Activated CD8-positive, alpha-beta memory T cell treated with anti-CD3 and anti-CD28 coated beads for 1 hour (primary cell): ENCODE data around the gene INPP5A.

Source experiments
- DNase-seq, 2 donors: peaks; one replicate each; pipeline ENCODE4 v3.0.0-alpha.2; 2020; ENCODE audit warnings: low read depth in 1 of 2; ENCODE audit errors: extremely low read depth in 1 of 2

Gene INPP5A

GRCh38 chr10:132534391-132535064 lies 3.1 kb upstream of the INPP5A start:
- DNase-seq: no peak

DNA sequence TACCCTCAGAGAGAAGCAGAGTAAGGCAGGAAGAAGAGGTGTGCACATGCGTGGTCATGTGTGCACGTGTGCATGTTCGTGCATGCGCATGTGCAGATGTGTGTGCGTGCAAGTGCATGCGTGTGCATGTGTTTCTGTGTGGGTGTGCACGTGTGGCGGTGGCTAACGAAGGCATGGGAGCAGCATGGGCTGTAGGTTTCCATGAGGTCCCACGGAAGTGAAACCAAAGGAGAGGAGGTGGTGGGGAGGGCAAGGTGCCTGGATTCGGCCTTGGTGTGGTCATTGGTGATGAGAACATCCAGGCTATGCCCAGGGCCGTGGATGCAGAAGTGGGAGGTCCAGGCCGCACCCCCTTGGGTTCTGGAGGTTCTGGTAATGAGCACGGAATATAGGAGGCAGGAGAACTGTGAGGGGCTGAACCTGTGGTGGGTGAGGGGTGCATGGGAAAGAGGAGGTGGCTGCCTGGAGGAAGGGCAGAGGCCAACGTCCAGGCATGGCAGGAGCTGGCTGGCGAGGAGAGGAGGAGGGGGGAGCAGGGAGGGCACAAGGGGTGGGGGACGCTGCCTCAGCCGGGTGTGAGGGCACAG lies 2.4 kb upstream of the INPP5A start:
- no peak for DNase-seq

DNA sequence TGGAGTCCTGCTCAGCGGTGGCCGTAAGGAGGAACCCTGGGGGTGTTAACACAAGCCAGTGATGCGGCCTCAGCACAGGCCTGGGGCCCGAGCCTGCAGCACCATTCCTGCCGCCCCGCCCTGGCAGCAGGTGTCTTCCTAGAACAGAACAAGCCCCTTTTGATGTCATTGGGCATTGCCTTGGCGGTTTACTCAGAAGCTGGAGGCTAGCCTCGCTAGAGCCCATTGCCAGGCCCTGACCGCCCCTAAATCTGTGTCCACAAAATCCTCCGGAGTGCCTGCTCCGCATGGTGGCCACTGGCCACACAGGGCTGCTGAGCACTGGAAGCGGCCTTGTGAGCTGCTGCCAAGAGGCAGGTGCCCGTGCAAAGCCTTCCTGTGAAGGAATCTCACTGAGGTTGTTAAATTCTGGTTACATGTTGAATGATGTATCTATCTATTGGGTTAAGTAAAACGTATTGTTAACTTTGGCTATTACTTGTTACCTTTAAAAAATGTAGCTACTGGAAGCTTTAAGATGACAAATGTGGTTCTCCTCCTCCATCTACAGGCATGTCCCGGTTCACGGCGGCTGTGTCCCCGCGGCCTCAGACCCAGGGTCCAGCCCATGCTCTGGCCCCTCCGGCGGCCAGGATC lies 1.2 kb upstream of the INPP5A start:
- DNase-seq: no peak

DNA sequence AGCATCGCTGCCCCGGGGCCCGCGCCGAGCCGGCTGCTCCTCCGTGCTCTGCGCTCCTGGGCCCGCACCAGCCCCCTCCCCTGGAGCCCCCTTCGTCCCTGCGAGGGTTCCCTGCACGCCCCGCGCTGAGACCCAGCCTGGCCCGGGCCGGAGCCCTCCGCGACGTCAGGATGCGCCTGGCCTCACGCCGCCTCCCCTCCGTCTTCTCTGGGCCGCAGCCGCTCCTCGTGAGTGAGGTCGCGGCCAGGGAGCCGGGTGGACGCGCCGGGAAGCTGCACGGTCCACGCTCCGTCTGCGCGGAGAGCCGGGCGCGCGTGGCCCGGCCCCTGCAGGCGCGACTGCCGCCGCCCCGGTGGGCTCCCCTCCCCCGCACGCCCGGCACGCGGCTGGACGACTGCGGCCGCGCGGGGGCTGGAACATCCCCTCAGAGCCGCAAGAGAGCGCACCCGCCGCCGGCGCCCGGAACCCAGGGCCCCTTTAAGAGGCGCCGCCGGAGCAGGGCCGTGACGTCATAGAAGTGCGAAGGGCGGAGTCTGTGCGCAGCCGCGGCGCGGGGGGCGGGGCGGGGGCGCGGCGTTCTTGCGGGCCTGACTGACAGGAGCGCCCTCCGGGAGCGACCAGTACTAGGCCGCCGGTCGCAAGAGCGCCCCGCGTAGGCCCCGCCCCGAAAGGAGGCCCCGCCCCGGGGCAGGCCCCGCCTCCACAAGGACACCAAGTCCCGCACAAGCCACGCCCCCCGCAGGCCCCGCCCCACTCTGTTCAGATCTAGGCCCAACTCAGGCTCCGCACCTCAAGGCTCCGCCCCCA lies 507 bp upstream of the INPP5A start:
- DNase-seq: peak; percentile 100

- DNase-seq: no peak
Measured at GRCh38 chr10:132538031-132538789, 623 bp downstream of the INPP5A start.

DNA sequence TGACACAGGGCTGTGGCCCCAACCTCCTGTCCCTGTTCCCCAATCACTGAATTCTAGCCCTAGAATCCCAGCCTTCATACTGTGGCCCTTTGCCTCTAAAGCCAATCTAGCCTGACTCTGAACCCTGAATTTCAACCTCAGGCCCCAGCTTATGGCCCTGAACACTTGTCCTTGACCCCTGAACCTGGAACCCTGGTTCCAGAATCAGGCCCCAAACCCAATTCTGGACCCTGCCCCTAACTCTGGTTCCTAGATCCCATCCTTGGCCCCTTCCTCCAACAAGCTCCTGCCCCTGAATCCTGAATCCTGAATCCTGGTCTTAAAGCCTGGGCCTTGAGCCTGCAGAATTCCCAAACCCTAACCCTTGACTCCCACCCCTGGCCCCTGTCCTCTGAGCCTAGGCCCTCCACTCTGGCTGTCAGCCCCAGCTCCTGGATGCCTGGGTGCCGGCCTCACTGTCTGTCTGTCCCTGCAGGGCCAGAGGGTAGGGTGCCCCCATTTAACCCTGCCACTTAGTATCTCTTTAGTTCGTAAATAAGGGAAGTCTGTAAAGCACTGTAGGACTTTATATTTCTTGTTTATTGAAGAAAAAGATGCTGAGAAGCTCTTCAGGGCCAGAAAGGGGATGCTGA lies 1.3 kb downstream of the INPP5A start:
- DNase-seq: no peak

GRCh38 chr10:132539431-132539839 lies 1.8 kb downstream of the INPP5A start:
- DNase-seq: no peak

- no peak for DNase-seq
Measured at GRCh38 chr10:132539894-132540293, 2.3 kb downstream of the INPP5A start.

- no peak for DNase-seq
Measured at GRCh38 chr10:132540456-132540855, 2.9 kb downstream of the INPP5A start.

DNA sequence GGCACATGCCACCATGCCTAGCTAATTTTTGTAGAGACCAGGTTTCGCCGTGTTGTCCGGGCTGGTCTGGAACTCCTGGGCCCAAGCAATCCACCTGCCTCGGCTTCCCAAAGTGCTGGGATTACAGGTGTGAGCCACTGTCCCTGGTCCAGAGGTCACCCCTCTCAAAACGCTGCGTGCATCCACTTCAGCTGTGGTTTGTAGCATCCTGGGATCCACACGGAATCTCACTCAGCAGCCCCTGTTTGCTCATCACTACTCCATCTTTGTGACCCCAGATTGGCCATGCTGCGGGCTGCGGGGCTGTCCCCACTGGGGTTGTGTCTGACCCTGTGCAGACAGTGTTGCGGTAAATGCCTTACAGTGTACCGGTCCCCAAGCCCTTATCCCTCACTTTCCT lies 3.5 kb downstream of the INPP5A start:
- no peak for DNase-seq

- DNase-seq: no peak
Measured at GRCh38 chr10:132541601-132542011, 4.0 kb downstream of the INPP5A start.

- DNase-seq: no peak
Measured at GRCh38 chr10:132542086-132542775, 4.6 kb downstream of the INPP5A start.

DNA sequence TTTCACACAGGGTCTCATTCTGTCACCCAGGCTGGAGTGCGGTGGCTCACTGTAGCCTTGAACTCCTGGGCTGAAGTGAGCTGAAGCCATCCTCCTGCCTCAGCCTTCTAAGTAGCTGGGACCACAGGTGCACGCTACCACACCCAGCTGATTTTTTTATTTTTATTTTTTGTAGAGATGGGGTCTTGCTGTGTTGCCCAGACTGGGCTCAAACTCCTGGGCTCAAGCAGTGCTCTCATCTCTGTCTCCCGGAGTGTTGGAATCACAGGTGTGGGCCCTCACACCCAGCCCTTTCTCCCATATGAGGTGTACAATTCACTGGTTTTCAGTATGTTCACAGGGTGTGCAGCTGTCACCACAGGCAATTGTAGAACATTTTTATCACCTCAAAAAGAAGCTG lies 5.2 kb downstream of the INPP5A start:
- DNase-seq: no peak

- DNase-seq: no peak
Measured at GRCh38 chr10:132543916-132544743, 6.5 kb downstream of the INPP5A start.

DNA sequence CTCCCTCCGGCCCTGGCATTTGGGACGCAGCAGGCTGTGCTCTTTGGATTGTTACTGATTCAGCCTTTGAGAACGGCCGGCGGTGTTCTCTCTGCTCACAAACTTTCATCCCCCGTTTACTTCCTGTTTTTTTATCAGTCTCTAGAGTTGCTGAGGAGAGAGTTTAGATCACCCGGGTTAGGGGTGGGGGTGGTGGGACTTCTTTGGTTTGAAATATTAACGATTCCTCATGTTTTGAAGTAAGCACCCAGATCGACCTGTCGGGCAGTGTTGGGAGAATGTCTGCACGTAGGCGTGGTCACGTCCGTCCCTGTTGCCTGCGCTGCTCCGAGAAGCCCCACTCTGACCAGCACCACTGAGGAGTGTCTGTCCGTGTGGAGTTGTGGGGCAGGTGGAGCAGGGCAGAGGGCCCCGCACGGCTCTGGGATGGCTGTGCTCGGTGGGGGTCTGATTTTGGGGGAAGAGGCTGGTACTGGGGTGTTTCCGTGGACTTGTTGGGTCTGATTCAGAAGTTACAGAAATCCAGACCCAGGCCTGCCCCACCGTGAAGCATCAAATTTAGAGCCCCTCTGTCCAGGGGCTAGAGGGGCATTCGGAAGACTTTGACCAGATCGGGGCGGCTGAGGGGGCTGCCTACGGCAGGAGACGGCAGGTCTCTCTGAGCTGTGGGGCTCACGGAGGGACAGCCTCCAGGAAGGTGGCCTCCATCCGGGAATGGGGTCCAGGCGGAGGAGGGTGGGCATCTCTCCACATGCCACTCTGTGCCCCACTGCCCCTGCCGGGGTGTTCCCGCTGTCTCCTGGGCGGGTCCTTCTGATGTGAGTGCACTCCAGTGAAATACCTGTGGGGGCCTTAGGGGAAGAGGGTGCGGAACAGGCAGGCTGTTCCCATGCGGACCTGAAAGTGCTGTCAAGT lies 7.4 kb downstream of the INPP5A start:
- no peak for DNase-seq

DNA sequence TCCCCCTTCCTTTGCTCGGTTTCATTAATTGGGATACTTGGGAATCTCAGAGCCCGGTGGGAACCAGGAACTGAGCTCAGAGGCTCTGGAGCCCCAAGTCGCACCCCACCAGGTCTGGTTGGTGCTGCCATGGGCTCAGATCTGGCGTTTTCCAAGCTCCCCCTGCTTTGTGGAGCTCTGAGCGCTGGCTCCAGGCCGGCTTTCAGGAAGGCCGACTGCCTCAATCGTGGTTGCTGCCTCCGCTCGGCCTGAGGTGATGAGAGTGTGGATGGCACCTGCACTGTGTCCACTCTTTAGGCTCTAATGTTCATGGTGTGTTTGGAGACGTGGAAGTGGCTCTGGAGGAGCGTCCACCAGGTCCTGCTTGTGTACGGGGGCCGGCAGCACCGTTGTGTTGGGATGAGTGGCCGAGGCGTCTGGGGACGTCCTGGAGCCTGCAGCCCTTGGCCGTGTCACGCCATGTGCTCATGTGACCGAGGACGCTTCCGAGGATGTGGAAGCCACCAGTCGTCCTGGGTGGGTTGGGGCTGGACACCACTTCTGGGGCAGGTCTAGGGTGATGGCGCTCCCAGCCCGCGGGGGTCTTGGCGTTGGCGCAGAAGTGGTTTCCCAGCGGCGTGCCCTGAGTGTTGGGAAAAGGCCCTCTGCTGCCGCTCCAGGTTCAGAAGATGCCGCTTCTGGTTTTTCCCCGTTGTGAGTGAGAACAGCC lies 8.2 kb downstream of the INPP5A start:
- no peak for DNase-seq
